Glutamatergic neuron (in vitro differentiated cells): ENCODE measurements around the gene SLC12A9. TPM values are rescaled to one million over a fixed set of nuclear protein-coding genes. Genes with fewer than 3 reads are reported as not detected.

Source experiments
- DNase-seq: peaks from one replicate; pipeline ENCODE4 v3.0.0; 2022
- H3K27ac Mint-ChIP-seq: one replicate; pipeline ENCODE4 v1.8.0; 2020; ENCODE audit warnings: mild to moderate bottlenecking, mixed read lengths, inconsistent platforms; ENCODE audit not compliant: unreplicated experiment
- H3K27me3 Mint-ChIP-seq: one replicate; pipeline ENCODE4 v1.8.0; 2020; ENCODE audit warnings: mild to moderate bottlenecking, moderate library complexity, mixed read lengths, inconsistent platforms; ENCODE audit not compliant: unreplicated experiment
- H3K36me3 Mint-ChIP-seq: one replicate; pipeline ENCODE4 v1.8.0; 2020; ENCODE audit warnings: mild to moderate bottlenecking, mixed read lengths, inconsistent platforms; ENCODE audit not compliant: unreplicated experiment
- H3K4me1 Mint-ChIP-seq: one replicate; pipeline ENCODE4 v1.8.0; 2020; ENCODE audit warnings: mild to moderate bottlenecking, low read depth, mixed read lengths, inconsistent platforms; ENCODE audit not compliant: unreplicated experiment
- H3K4me3 Mint-ChIP-seq: one replicate; pipeline ENCODE4 v1.8.0; 2020; ENCODE audit warnings: mild to moderate bottlenecking, mixed read lengths, inconsistent platforms; ENCODE audit not compliant: unreplicated experiment
- H3K9me3 Mint-ChIP-seq: one replicate; pipeline ENCODE4 v1.8.0; 2020; ENCODE audit warnings: mild to moderate bottlenecking, moderate library complexity, mixed read lengths, inconsistent platforms; ENCODE audit not compliant: unreplicated experiment
- total RNA-seq: library from RNA; stranded (reverse); fragmentation: NEBNext Ultra II Directional; extraction: Animal tissue kit (Norgen Biotek cat#: 25700); gene quantifications from one replicate; pipeline ENCODE4 v1.2.1, GENCODE V29; 2021; ENCODE audit not compliant: unreplicated experiment
- TF ChIP-seq, protein P1 (sequence below): fragments of 200-600 bp; sonication (generic); IDR thresholded peaks from one replicate; pipeline ENCODE4 v1.5.0; 2021; ENCODE audit not compliant: partially characterized antibody, unreplicated experiment

Gene SLC12A9
- total RNA-seq, 1 donor from 2014 or later = 36.7 TPM

DNA sequence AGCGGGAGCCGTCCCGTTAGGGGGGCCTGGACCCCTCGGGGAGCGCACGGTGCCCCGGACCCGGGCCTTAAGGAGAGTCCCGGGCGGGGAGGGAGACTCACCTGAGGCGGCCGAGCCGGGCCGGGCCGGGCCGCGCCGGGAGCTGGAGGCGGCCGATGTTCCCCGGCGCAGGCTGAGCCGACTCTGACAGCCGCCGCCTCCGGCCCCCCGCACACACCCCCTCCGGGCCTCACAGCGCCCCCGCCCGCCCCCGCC lies 43.1 kb downstream of the SLC12A9 start, which contains the start of gene ACHE:
Gene ACHE (minus strand): TSS at position 188 of the 255 bp plus-strand sequence. CDS start 1,656 bp downstream, outside the sequence.
- TF ChIP-seq, protein P1, sequence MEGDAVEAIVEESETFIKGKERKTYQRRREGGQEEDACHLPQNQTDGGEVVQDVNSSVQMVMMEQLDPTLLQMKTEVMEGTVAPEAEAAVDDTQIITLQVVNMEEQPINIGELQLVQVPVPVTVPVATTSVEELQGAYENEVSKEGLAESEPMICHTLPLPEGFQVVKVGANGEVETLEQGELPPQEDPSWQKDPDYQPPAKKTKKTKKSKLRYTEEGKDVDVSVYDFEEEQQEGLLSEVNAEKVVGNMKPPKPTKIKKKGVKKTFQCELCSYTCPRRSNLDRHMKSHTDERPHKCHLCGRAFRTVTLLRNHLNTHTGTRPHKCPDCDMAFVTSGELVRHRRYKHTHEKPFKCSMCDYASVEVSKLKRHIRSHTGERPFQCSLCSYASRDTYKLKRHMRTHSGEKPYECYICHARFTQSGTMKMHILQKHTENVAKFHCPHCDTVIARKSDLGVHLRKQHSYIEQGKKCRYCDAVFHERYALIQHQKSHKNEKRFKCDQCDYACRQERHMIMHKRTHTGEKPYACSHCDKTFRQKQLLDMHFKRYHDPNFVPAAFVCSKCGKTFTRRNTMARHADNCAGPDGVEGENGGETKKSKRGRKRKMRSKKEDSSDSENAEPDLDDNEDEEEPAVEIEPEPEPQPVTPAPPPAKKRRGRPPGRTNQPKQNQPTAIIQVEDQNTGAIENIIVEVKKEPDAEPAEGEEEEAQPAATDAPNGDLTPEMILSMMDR = no peak
- no peak for DNase-seq
- peaks cover 14% of the 10 kb centered on the region for H3K9me3 Mint-ChIP-seq
- peaks cover 14% of the 10 kb centered on the region for H3K27me3 Mint-ChIP-seq
- peaks cover 11% of the 10 kb centered on the region for H3K4me1 Mint-ChIP-seq
- H3K36me3 Mint-ChIP-seq = peaks cover 5% of the 10 kb centered on the region
- peak within 1 kb of the TSS; percentile 90 for H3K27ac Mint-ChIP-seq
- peak within 1 kb of the TSS; percentile 96 for H3K4me3 Mint-ChIP-seq

DNA sequence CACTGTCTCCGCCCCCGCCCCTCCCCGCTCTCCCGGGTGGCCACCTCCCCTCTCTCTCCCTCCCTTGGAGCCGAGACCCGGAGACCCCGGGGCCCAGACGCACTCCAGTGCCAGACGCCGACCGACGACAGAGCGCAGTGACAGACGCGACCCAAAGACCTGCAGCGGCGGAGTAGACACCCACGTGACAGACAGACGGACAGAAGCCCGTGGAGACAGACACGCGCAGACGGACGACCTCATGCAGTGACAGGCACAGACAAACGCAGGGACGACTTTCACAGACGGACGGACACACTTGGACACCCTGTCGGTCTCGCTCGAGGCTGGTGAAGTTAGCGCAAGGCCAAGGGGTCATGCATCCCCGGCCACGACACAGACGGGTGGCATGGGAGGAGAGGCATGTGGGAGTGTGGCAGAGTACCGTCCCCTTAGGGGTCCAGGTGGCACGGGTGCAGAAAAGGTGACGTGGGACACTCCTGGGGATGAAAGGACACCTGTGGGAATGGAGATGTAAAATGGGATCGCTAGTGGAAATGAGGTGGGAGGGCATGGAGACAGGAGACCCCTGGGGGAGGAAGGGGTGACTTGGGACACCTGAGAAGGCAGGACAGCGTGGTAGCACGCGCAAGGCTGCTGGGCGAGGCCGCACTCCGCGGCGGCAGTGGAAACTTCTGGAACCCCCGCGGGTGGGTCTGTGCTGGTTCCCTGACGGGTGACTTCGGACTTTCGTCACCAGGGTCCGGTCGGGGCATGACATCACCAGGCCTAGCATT lies 43.6 kb downstream of the SLC12A9 start:
- peak overlapping the region; percentile 96 for H3K4me3 Mint-ChIP-seq
- TF ChIP-seq, protein P1 = no peak
- peaks cover 14% of the 10 kb centered on the region for H3K27me3 Mint-ChIP-seq
- peak; percentile 73 for DNase-seq
- peaks cover 14% of the 10 kb centered on the region for H3K9me3 Mint-ChIP-seq
- H3K4me1 Mint-ChIP-seq = peaks cover 11% of the 10 kb centered on the region
- H3K36me3 Mint-ChIP-seq = peaks cover 5% of the 10 kb centered on the region
- peak overlapping the region; percentile 90 for H3K27ac Mint-ChIP-seq

DNA sequence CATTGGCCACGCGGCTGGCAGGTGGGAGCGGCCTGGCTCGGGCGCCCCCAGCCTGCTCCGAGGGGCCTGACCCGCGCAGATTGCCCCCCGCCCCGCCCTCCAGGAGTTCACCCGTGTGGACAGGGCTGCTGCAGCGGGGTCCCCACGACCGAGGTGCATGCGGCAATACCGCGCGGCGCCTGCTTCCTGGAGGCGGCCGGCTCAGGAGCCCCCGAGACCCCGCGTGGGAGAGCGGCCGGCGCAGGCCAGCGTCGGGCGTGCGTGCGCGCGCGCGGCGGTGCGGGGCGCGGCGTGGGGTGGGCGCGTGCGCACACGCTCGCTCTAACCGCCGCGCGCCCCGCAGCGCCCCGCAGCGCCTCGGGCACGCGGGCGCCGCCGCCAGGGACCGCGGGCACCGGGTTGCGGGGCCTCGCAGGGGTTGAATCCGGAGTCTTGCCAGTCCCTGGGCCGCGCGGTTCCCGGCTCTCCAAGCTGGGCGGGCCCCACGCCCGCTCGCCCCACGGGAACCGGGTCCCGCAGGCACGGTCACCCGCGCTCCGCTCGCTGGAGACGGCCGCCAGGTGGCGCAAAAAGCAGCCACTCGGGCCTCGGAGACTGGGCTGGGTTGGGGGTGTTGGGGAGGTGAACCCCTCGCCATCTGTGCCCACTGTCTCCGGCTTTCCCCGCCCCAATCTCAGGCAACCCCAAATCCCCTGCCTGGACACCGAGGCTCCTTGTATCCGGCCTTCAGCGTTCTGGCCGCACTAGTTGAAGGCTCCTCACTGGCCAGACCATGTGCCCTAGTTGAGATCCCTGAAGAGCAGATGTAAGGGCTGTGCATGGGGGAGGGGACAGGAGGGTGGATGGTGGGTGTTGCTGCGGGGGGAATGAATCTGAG lies 44.5 kb downstream of the SLC12A9 start:
- peak; percentile 79 for DNase-seq
- Mint-ChIP-seq H3K36me3 (peaks cover 5% of the 10 kb centered on the region), H3K4me1 (peaks cover 6% of the 10 kb centered on the region), H3K27me3 (peaks cover 12% of the 10 kb centered on the region), H3K4me3 (peak overlapping the region; percentile 81), H3K27ac (no peak overlapping the region), H3K9me3 (peaks cover 9% of the 10 kb centered on the region)
- TF ChIP-seq, protein P1 = peak; percentile 87

DNA sequence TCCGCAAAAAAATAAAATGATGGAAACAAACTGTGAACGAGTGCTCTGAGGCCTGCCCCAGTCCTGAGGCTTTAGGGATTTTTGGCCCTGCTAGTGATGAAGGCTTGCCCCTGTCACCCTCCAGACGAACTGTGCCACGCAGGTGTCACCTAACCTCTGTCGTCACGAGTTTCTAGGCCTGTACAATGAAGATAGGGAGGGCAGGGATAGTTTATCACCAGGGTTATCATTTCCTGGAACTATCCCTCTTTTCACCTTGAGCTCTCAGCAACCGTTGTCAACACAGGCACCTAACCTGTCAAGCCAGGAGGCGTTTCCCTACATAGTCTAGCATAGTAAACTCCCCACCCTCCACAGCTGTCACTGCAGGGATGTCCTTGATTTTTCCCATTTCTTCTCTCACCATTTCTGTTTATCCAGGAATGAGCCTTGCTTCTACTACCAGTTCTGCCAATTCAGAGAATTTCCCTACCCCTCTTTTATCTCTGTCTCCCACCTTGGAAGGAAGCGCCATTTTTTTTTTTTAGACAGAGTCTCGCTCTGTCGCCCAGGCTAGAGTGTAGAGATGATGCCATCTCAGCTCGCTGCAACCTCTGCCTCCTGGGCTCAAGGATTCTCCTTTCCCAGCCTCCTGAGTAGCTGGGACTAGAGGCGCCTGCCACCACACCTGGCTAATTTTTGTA lies 45.4 kb downstream of the SLC12A9 start:
- DNase-seq = no peak
- H3K27me3 Mint-ChIP-seq = peaks cover 7% of the 10 kb centered on the region
- peak overlapping the region; percentile 81 for H3K4me3 Mint-ChIP-seq
- peaks cover 5% of the 10 kb centered on the region for H3K36me3 Mint-ChIP-seq
- TF ChIP-seq, protein P1 = no peak
- H3K27ac Mint-ChIP-seq = no peak overlapping the region
- peaks cover 9% of the 10 kb centered on the region for H3K9me3 Mint-ChIP-seq
- peaks cover 5% of the 10 kb centered on the region for H3K4me1 Mint-ChIP-seq
